Astrocyte (in vitro differentiated cells and primary cell): Measurements from ENCODE around the gene ZDHHC11B. TPM values are rescaled to one million over a fixed set of nuclear protein-coding genes. Genes with fewer than 3 reads are reported as not detected.

Source experiments
- DNase-seq: peaks from one replicate; pipeline ENCODE4 v3.0.0-alpha.2; 2010; ENCODE audit warnings: low read depth
- FAIRE-seq: peaks from 2 replicates; lab custom pipeline; 2011; peaks lifted over from hg19 to GRCh38; lab: Jason Lieb, UNC
- H2AFZ ChIP-seq: 2 replicates; pipeline ENCODE4 v1.6.0; 2012; ENCODE audit warnings: low read depth, low read length, inconsistent platforms
- H3K27ac ChIP-seq: 2 replicates; pipeline ENCODE4 v1.5.1; 2011; ENCODE audit warnings: low read depth, low read length, inconsistent platforms
- H3K27me3 ChIP-seq: 2 replicates; pipeline ENCODE4 v1.6.0; 2011; ENCODE audit warnings: low read length, inconsistent platforms; ENCODE audit not compliant: insufficient read depth
- H3K36me3 ChIP-seq: 2 replicates; pipeline ENCODE4 v1.5.1; 2011; ENCODE audit warnings: low read length, inconsistent platforms; ENCODE audit not compliant: insufficient read depth
- H3K4me1 ChIP-seq: 2 replicates; pipeline ENCODE4 v1.5.1; 2011; ENCODE audit warnings: low read length, inconsistent platforms; ENCODE audit not compliant: insufficient read depth
- H3K4me2 ChIP-seq: 2 replicates; pipeline ENCODE4 v1.6.0; 2012; ENCODE audit warnings: low read length, inconsistent platforms
- H3K4me3 ChIP-seq: 2 replicates; pipeline ENCODE4 v1.5.1; 2011; ENCODE audit warnings: low read depth, mild to moderate bottlenecking, low read length, inconsistent platforms; ENCODE audit not compliant: insufficient read depth
- H3K79me2 ChIP-seq: 2 replicates; pipeline ENCODE4 v1.6.0; 2012; ENCODE audit warnings: mild to moderate bottlenecking, low read length, inconsistent platforms; ENCODE audit not compliant: insufficient read depth
- H3K9ac ChIP-seq: 2 replicates; pipeline ENCODE4 v1.6.0; 2012; ENCODE audit warnings: mild to moderate bottlenecking, low read length, inconsistent platforms
- H3K9me3 ChIP-seq: 2 replicates; pipeline ENCODE4 v1.5.1; 2012; ENCODE audit warnings: low read depth, mild to moderate bottlenecking, low read length, inconsistent platforms; ENCODE audit not compliant: insufficient read depth
- H4K20me1 ChIP-seq: 2 replicates; pipeline ENCODE4 v1.6.0; 2012; ENCODE audit warnings: low read length, inconsistent platforms; ENCODE audit not compliant: insufficient read depth
- H3K27ac Mint-ChIP-seq: one replicate; pipeline ENCODE4 v1.8.0; 2021; ENCODE audit warnings: mild to moderate bottlenecking, mixed read lengths; ENCODE audit not compliant: unreplicated experiment
- H3K27me3 Mint-ChIP-seq: one replicate; pipeline ENCODE4 v1.8.0; 2021; ENCODE audit warnings: low read depth, mixed read lengths; ENCODE audit not compliant: unreplicated experiment
- H3K36me3 Mint-ChIP-seq: one replicate; pipeline ENCODE4 v1.8.0; 2021; ENCODE audit warnings: low read depth, mixed read lengths; ENCODE audit not compliant: unreplicated experiment
- H3K4me1 Mint-ChIP-seq: one replicate; pipeline ENCODE4 v1.8.0; 2021; ENCODE audit warnings: low read depth, mixed read lengths; ENCODE audit not compliant: unreplicated experiment
- H3K4me3 Mint-ChIP-seq: one replicate; pipeline ENCODE4 v1.8.0; 2021; ENCODE audit warnings: mild to moderate bottlenecking, moderate library complexity, mixed read lengths; ENCODE audit not compliant: unreplicated experiment
- H3K9me3 Mint-ChIP-seq: one replicate; pipeline ENCODE4 v1.8.0; 2021; ENCODE audit warnings: mild to moderate bottlenecking, mixed read lengths; ENCODE audit not compliant: unreplicated experiment
- CTCF ChIP-seq: IDR thresholded peaks from 2 replicates; pipeline ENCODE4 v1.5.1; 2011; ENCODE audit warnings: low read depth, mild to moderate bottlenecking, inconsistent platforms, low read length, moderate library complexity; ENCODE audit not compliant: insufficient read depth
- EZH2 ChIP-seq: IDR thresholded peaks from 2 replicates; pipeline ENCODE4 v1.6.1; 2012; ENCODE audit warnings: mild to moderate bottlenecking, low read length, inconsistent platforms; ENCODE audit not compliant: insufficient read depth
- total RNA-seq: library from RNA; stranded (reverse); gene quantifications from 2 replicates; pipeline ENCODE4 v1.2.1, GENCODE V29; 2021

ZDHHC11B gene
- total RNA-seq, 1 donor from 2014 or later, result 0.23 TPM

- Mint-ChIP-seq H3K9me3 (no peaks in the 10 kb centered on the region), H3K4me1 (peaks cover 2% of the 10 kb centered on the region), H3K4me3 (no peak overlapping the region), H3K36me3 (no peaks in the 10 kb centered on the region), H3K27ac (no peak overlapping the region), H3K27me3 (peaks cover 5% of the 10 kb centered on the region)
- H3K9me3 ChIP-seq, result no peaks in the 10 kb centered on the region
- no peaks in the 10 kb centered on the region for H3K79me2 ChIP-seq
- H3K36me3 ChIP-seq, result no peaks in the 10 kb centered on the region
- no peak overlapping the region for H3K9ac ChIP-seq
- no peak for TF ChIP-seq EZH2
- TF ChIP-seq CTCF, result no peak
- no peak overlapping the region for H3K27ac ChIP-seq
- no peak for FAIRE-seq
- H2AFZ ChIP-seq, result no peak overlapping the region
- peaks cover 16% of the 10 kb centered on the region for H3K27me3 ChIP-seq
- no peak for DNase-seq
- H4K20me1 ChIP-seq, result no peaks in the 10 kb centered on the region
- H3K4me3 ChIP-seq, result no peak overlapping the region
- H3K4me1 ChIP-seq, result peaks cover 21% of the 10 kb centered on the region
- H3K4me2 ChIP-seq, result no peak overlapping the region
Observed at GRCh38 chr5:669842-670395, 114.6 kb downstream of the ZDHHC11B start.

- TF ChIP-seq EZH2 (no peak), CTCF (peak; percentile 23)
Observed at GRCh38 chr5:669111-669841, 115.3 kb downstream of the ZDHHC11B start.

More at GRCh38 chr5:669111-669841, 115.3 kb downstream of the ZDHHC11B start:
- peaks cover 21% of the 10 kb centered on the region for H3K4me1 ChIP-seq
- no peak overlapping the region for H3K4me2 ChIP-seq
- Mint-ChIP-seq H3K27me3 (peaks cover 5% of the 10 kb centered on the region), H3K4me1 (peaks cover 2% of the 10 kb centered on the region), H3K4me3 (no peak overlapping the region), H3K36me3 (no peaks in the 10 kb centered on the region), H3K27ac (no peak overlapping the region), H3K9me3 (no peaks in the 10 kb centered on the region)
- H3K9me3 ChIP-seq, result no peaks in the 10 kb centered on the region
- H3K27ac ChIP-seq, result peak overlapping the region; percentile 9
- H3K4me3 ChIP-seq, result no peak overlapping the region
- H3K36me3 ChIP-seq, result no peaks in the 10 kb centered on the region
- H2AFZ ChIP-seq, result no peak overlapping the region
- H3K27me3 ChIP-seq, result peaks cover 14% of the 10 kb centered on the region
- peak overlapping the region; percentile 48 for H3K9ac ChIP-seq
- DNase-seq, result peak; percentile 35
- FAIRE-seq, result no peak
- no peaks in the 10 kb centered on the region for H3K79me2 ChIP-seq
- H4K20me1 ChIP-seq, result no peaks in the 10 kb centered on the region
